H1 (cell line): ENCODE data around the gene FAM171A1. TPM values are rescaled to one million over a fixed set of nuclear protein-coding genes. Genes with fewer than 3 reads are reported as not detected.
A peak's percentile ranks its signal among the peaks of the same experiment; 100 is the strongest.

Experiments
- CHD1 ChIP-seq: IDR thresholded peaks from 2 replicates; pipeline ENCODE4 v1.6.1; 2012; ENCODE audit warnings: low read depth, low read length, improper control_type of control experiment
- CHD7 ChIP-seq: fragments of 300-600 bp; sonication (generic); IDR thresholded peaks from 2 replicates; pipeline ENCODE4 v1.7.1; 2012; ENCODE audit warnings: low read length, moderate library complexity, mild to moderate bottlenecking, inconsistent platforms; ENCODE audit not compliant: insufficient replicate concordance
- CTCF ChIP-seq, 3 experiments: IDR thresholded peaks; 1 replicate in 2 of 3; 2 replicates in 1 of 3; pipeline versions ENCODE4 v1.5.1 to v1.6.1; 2011; ENCODE audit warnings: low read length in 3 of 3, mild to moderate bottlenecking in 3 of 3, inconsistent platforms in 2 of 3, low read depth in 1 of 3, moderate library complexity in 1 of 3; ENCODE audit not compliant: insufficient read depth in 1 of 3; ENCODE audit errors: control extremely low read depth in 1 of 3
- JUN ChIP-seq: IDR thresholded peaks from 2 replicates; pipeline ENCODE4 v1.6.1; 2011; ENCODE audit warnings: low read depth, mild to moderate bottlenecking, improper control_type of control experiment, low read length
- PHF8 ChIP-seq: fragments of 200-600 bp; sonication (generic); conservative IDR thresholded peaks from 2 replicates; pipeline ENCODE4 v1.7.1; 2012; ENCODE audit warnings: low read depth, mild to moderate bottlenecking, inconsistent platforms, low read length, moderate library complexity
- RBBP5 ChIP-seq: IDR thresholded peaks from 2 replicates; pipeline ENCODE4 v1.7.1; 2012; ENCODE audit warnings: low read depth, mild to moderate bottlenecking, inconsistent platforms, low read length, moderate library complexity, borderline replicate concordance
- polyA plus RNA-seq, 7 experiments: library from polyadenylated mRNA; depleted of rRNA in 3 of 7; stranded (reverse) in 5 of 7; unstranded in 2 of 7; fragments of >200 nt in 5 of 7; fragments of 200-250 nt in 2 of 7; gene quantifications; 1 replicate in 5 of 7; 2 replicates in 1 of 7; 4 replicates in 1 of 7; pipeline versions ENCODE4 v1.2.1 to v1.2.3, GENCODE V29; 2011 to 2013; ENCODE audit warnings: missing spikeins in 2 of 7, mixed read lengths in 2 of 7
- total RNA-seq: library from RNA; stranded (reverse); fragmentation: NEBNext Ultra II Directional; extraction: Animal tissue kit (Norgen Biotek cat#: 25700); gene quantifications from 2 replicates; pipeline ENCODE4 v1.2.1, GENCODE V29; 2021

The FAM171A1 gene
- total and polyA plus RNA-seq, 2 of the 8 experiments (the other 6 are each of a cell fraction or from before 2014, with no cell fraction given), result 26.6 to 42.1 TPM

GRCh38 chr10:15167411-15168290 lies 203.4 kb downstream of the FAM171A1 start (continued):
- no peak for TF ChIP-seq CHD7
- TF ChIP-seq JUN, result no peak
- TF ChIP-seq CHD1, result no peak
- TF ChIP-seq CTCF (IDR thresholded peaks at IDR 0.05; ENCODE audit: control extremely low read depth in 1 of 3, insufficient read depth in 1 of 3, low read depth in 1 of 3, low read length in 3 of 3), result peak; percentile 14 to 36 (median 18)
- 0 out of 2 replicates have a peak, but pooled peaks have one; percentile 33 for TF ChIP-seq RBBP5
- TF ChIP-seq PHF8, result 0 out of 2 replicates have a peak, but pooled peaks have one; percentile 24
